NCI-H2081 (cell line): ENCODE measurements around the gene OR4D2.
A peak's percentile ranks its signal among the peaks of the same experiment; 100 is the strongest.
"Not testable (repeated sequence)": the region's sequence is repeated elsewhere in the genome, so short reads cannot be mapped to it uniquely, and the experiment has no call there.

Experiments
- DNase-seq, 2 experiments: peaks; one replicate each; lab custom pipeline; 2025; lab: John Stamatoyannopoulos, UW

Gene OR4D2

DNA sequence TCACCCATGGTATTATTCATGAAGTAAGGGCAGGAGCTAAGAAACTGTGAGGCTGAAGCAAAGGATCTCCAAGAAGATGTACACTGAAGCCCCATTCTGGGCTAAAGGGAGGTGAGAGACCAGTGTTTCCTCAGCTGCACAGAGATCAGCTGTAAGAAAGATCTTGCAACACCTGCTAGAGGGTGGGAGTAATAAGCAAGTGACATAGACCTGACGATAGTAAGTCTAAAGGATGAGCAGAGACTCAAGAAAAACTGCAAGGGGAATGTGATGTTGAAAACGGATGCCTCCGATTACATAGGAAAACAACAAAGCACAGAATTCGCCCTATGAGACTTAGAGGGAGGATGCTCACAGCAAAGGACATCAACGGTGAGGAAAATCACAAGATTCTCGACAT is at the start of gene OR4D2:
TSS of gene OR4D2 (plus strand) at position 301 of the 400 bp plus-strand sequence. CDS start 2,674 bp downstream, outside the sequence.
- DNase-seq = no peak

- no peak for DNase-seq
Observed at GRCh38 chr17:58117382-58117781, 49.4 kb upstream of the OR4D2 start.

DNA sequence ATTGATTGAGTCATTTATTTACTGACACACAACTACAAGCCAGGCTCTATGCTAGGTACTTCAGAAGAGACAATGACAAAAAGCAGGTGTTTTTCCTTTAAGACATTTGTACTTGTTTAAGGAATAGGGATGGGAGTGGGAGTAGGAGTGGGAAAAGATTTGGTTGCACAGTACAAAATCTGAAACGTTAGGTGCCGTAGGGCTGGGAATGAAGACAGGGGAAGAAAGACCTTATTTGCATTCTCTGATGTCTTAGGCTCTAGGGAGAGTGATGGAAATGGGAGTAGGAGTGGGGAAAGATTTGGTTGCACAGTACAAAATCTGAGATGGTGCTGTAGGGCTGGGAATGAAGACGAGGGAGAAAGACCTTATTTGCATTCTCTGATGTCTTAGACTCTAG is 47.3 kb upstream of the OR4D2 start:
- DNase-seq = no peak

DNA sequence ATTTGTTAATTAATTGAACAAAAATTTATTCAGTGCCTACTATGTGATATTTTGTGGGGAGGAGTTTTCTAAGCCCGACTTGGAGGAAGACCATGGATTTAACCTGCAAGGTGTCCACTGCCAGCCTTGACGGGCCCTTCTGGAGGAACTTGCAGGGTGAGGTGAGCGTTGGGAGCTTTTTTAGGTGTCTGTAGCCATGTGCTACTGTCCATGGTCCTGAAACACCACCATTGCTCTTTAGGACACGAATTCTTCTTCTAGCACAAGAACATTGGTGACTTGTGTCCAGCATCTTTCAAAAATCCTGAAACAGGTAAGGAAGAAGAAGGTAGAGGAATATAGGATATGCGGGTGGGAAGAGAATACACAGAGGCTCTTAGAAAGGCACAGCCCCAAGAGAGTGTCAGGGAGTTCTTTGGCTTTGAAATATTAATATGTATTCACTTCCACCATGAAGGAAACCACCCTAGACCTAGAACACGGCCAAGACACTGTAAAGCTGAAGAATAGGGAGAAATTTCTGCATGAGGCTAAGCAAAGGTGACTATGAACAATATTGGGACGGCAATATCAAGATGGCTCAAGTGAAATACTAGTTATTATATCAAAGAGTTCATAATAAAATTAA is 46.5 kb upstream of the OR4D2 start:
- DNase-seq = no peak

DNA sequence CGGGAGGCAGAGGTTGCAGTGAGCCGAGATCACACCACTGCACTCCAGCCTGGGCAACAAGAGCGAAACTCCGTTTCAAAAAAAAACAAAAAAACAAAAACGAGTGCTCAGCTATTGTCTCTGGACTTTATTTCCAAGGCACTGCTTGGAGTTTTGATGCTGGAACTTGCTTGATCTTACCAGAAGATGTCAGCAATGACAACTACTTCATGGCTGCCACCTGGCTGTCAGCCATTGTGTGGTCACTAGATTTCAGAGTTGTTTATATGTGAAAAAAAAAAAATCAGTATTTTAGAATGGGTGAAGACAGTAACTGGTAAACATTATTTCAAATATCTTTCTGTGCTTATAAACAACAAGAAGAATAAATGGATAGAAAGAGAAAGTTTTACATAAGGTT is 44.9 kb upstream of the OR4D2 start:
- peak; percentile 25 to 70 for DNase-seq

DNA sequence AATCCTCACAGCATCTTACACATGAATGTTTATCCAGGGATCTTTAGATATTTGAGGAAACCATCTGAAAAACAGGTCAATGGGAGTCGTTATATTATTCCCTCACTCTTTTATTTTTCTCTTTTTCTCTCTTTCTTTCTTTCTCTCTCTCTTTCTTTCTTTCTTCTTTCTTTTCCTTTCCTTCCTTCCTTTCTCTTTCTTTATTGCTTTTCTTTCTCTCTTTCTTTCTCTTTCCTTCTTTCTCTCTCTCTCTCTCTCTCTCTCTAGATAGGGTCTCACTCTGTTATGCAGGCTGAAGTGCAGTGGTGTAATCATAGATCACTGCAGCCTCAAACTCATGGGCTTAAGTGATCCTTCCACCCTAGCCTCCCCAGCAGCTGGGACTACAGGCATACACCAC is 38.9 kb upstream of the OR4D2 start:
- DNase-seq = no peak

DNA sequence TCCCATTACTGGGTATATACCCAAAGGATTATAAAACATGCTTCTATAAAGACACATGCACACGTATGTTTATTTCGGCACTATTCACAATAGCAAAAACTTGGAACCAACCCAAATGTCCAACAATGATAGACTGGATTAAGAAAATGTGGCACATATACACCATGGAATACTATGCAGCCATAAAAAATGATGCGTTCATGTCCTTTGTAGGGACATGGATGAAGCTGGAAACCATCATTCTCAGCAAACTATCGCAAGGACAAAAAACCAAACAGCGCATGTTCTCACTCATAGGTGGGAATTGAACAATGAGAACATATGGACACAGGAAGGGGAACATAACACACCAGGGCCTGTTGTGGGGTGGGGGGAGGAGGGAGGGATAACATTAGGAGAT is 34.1 kb upstream of the OR4D2 start:
- DNase-seq = not testable (repeated sequence)

DNA sequence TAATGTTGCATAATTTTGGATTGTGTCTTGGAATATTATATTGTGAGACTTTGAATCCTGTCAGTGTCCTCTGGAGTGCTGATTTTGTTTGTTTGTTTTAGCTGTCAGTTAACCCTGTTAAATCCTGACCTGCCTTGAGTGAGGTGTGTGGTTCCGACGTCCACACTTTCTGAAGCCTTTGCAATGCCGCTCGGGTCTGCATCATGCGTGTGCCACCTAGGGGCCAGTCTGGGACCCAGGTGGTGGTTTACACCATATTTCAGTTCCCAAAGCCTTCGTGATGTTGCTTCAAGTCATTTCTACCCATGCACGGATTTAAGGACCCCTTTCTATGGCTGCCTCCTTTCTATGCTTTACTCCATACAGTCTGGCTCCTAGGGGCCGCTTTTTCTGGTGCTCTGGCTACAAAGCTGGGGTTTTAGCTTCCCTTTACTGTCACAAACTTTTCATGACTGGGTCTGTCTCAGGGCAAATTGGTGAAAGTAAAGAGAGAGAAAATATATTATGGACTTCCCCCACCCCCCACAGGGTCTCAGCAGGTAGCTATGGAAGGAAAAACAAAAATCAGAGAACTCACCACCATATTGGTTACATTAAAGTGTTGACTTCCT is 30.0 kb upstream of the OR4D2 start:
- no peak for DNase-seq

GRCh38 chr17:58141505-58141904 is 25.3 kb upstream of the OR4D2 start:
- DNase-seq = no peak

DNA sequence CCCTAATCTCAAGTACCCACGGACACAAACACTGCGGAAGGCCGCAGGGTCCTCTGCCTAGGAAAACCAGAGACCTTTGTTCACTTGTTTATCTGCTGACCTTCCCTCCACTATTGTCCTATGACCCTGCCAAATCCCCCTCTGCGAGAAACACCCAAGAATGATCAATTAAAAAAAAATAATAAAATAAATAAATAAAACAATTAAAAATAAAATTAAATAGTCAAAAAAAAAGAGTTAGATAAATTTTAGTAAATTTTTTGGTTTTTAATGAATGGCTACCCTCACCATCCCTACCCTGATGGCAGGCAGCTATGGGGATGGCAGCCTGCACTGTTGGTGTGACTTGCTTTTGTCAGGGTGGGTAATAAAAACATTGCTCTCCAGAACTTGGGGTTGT is 23.4 kb upstream of the OR4D2 start:
- not testable (repeated sequence) for DNase-seq

- no peak for DNase-seq
Observed at GRCh38 chr17:58144801-58145200, 22.0 kb upstream of the OR4D2 start.

DNA sequence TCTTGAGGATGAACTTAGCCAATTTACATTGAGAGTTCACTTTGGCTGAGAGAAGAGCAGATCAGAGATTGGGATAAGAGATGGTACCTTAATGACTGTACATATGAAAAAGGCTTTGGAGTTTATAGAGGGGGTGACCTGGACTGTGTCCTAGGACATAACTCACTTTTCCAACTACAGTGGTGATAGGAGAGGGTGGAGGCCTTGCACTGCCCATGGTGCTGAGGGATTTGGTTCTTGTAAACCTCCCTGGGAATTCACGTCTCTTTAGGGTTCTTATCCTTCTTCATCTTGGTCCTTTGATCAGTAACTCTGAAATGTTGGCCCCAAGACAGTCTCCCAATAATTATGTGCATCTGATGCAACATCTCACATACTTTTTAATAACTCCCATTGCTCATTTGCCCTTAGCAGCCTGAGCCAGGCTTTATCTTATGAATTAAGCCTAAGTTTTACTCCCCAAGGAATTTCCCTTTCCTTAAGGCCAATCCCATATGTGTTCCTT is 18.8 kb upstream of the OR4D2 start, which contains the start of gene OR4D1:
TSS of gene OR4D1 (plus strand) at position 455 of the 505 bp plus-strand sequence. CDS start 6,770 bp downstream, outside the sequence.
- DNase-seq = no peak

GRCh38 chr17:58148609-58149008 is 18.2 kb upstream of the OR4D2 start:
- DNase-seq = no peak

GRCh38 chr17:58150394-58150793 is 16.4 kb upstream of the OR4D2 start:
- DNase-seq = no peak

- no peak for DNase-seq
Observed at GRCh38 chr17:58153046-58153445, 13.7 kb upstream of the OR4D2 start.

DNA sequence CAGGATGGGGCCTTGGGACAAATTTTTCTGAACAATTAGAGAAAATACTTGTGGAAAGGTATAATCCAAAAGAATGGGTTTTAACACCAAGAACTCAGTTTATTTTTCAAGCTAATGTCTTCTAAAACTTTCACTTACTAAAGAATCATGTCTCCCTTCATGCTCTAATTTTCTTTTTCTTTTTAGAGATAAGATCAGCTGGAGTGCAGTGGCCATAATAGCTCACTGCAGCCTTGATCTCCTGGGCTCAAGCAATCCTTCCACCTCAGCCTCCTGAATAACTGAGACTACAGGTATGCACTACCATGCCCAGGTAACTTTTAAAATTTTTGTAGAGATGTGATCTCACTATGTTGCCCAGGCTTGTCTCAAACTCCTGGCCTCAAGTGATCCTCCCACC is 13.1 kb upstream of the OR4D2 start:
- DNase-seq = no peak

DNA sequence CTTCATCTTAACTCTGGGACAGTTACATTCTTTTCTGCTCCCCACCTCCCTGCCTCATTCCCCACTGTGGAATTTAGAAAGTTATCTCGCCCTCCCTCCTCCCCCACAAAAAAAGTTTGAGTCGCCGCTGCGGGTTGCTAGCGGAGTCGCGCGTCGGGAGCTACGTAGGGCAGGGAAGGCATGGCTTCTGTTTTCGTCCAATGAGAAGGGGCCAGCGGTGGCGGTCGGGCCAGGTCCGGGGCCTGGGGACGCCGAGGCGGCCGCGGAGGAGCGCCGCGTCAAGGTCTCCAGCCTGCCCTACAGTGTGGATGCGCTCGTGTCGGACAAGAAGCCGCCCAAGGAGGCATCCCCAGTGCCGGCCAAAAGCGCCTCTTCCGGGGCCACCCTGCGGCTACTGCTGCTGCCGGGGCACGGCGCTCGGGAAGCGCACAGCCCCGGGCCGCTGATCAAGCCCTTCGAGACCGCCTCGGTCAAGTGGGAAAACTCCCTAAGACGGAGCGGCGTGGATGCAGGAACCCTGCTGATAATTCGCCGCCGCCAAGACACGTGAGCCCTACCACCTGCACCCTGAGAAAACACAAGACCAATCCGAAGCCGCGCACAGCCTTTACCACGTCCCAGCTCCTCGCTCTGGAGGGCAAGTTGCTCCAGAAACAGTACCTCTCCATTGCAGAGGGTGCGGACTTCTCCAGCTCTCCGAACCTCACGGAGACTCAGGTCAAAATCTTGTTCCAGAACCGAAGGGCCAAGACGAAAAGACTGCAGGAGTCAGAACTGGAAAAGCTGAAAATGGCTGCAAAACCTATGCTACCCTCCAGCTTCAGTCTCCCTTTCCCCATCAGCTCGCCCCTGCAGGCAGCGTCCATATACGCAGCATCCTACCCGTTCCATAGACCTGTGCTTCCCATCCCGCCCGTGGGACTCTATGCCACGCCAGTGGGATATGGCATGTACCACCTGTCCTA is 9.7 kb upstream of the OR4D2 start:
- DNase-seq = peak; percentile 36 to 43

DNA sequence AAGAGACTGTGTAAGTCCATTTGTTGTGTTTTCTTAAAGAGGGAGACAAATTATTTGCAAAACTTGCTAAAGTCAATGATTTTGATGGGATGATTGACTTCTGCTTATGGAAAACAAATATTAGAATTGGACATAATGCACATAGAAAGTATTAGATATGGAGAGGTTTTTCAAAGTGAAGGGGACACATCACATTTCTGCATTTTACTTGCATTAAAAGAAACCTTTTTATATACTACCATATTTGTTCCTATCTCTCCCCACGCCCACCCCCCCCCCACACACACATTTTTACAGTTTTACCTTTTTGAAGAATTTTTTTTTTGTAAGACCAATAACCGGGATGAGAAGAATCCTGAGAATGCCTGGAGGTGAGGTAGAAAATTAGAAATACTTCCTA is 8.6 kb upstream of the OR4D2 start:
- no peak for DNase-seq

DNA sequence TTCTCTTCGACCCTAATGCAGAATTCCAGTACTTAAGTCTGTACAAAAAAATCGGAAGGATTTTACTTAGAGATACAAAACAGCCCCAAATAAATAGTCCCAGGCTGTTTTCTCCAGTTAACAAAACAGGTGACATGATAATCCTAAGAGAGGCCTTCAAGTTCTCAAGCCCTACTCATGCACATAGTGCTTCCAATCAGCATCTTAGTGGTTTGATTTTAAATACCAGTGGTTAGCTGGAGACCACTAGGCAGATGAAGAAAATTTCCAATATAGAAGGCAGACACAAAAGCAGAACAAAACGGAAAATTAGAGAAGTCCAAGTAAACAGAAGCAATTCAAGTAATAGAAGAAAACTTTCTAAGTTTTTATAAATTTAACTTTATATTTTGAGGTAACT is 5.2 kb upstream of the OR4D2 start:
- DNase-seq = no peak

- no peak for DNase-seq
Observed at GRCh38 chr17:58165981-58166380, 801 bp upstream of the OR4D2 start.

GRCh38 chr17:58170622-58171021 is 3.8 kb downstream of the OR4D2 start:
- DNase-seq = no peak

GRCh38 chr17:58172369-58173071 is 5.7 kb downstream of the OR4D2 start:
- peak; percentile 69 to 73 for DNase-seq
